ENCODE results near the gene RNF130.

- TF ChIP-seq, protein P1, sequence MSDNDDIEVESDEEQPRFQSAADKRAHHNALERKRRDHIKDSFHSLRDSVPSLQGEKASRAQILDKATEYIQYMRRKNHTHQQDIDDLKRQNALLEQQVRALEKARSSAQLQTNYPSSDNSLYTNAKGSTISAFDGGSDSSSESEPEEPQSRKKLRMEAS (IDR thresholded peaks at IDR 0.05), result no peak
- TF ChIP-seq RAD21 (IDR thresholded peaks at IDR 0.05; ENCODE audit: low read depth) (no peak), NFIC (IDR thresholded peaks at IDR 0.05) (no peak), ZBTB7A (IDR thresholded peaks at IDR 0.05; ENCODE audit: low read depth) (no peak)
- TF ChIP-seq, protein P2, sequence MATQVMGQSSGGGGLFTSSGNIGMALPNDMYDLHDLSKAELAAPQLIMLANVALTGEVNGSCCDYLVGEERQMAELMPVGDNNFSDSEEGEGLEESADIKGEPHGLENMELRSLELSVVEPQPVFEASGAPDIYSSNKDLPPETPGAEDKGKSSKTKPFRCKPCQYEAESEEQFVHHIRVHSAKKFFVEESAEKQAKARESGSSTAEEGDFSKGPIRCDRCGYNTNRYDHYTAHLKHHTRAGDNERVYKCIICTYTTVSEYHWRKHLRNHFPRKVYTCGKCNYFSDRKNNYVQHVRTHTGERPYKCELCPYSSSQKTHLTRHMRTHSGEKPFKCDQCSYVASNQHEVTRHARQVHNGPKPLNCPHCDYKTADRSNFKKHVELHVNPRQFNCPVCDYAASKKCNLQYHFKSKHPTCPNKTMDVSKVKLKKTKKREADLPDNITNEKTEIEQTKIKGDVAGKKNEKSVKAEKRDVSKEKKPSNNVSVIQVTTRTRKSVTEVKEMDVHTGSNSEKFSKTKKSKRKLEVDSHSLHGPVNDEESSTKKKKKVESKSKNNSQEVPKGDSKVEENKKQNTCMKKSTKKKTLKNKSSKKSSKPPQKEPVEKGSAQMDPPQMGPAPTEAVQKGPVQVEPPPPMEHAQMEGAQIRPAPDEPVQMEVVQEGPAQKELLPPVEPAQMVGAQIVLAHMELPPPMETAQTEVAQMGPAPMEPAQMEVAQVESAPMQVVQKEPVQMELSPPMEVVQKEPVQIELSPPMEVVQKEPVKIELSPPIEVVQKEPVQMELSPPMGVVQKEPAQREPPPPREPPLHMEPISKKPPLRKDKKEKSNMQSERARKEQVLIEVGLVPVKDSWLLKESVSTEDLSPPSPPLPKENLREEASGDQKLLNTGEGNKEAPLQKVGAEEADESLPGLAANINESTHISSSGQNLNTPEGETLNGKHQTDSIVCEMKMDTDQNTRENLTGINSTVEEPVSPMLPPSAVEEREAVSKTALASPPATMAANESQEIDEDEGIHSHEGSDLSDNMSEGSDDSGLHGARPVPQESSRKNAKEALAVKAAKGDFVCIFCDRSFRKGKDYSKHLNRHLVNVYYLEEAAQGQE (IDR thresholded peaks at IDR 0.05; ENCODE audit: low read depth), result no peak
Measured at GRCh38 chr5:179960204-179960831, 111.2 kb downstream of the RNF130 start.
